ENCODE data around the gene SPAG6.

Gene SPAG6

DNA sequence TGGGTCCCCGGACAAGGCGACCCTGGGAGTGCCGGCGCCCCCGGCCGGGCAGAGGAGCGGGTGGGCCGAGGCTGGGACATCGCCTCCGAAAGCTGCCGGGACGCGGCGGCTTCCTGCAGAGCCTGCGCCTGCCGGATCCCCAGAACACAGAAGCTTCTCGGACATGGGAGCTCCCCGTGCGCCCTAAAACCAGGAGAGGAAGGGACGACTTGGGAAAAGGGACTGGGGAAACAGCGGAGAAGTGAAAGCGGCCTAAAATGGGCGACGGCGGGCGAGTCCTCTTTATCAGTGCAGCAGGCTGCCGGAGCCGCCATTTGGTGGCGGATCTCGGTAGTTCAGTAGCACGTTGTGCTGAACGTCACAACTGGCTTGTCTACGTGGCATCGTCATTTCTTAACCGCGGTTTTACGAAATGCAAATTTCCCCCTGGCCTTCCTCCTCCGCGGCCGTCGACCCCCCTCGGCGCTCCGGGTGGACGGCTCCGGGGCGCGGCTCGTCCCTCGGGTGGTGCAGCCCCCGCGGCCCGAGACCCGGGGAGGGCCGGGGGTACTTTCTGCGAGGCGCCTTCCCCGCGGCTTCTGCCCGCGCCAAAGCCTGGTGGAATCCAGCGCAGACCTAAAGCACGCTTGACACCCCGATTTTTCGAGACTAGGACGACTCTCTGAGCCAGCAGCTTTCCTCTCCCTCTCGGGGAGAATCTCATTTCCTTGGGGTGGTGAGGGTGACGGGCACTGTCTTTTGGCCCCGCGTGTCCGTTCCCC is 9.9 kb upstream of the SPAG6 start:
- peak; percentile 69 for DNase-seq (ENCODE audit: extremely low read depth, insufficient read length)
- TF ChIP-seq, protein P1, sequence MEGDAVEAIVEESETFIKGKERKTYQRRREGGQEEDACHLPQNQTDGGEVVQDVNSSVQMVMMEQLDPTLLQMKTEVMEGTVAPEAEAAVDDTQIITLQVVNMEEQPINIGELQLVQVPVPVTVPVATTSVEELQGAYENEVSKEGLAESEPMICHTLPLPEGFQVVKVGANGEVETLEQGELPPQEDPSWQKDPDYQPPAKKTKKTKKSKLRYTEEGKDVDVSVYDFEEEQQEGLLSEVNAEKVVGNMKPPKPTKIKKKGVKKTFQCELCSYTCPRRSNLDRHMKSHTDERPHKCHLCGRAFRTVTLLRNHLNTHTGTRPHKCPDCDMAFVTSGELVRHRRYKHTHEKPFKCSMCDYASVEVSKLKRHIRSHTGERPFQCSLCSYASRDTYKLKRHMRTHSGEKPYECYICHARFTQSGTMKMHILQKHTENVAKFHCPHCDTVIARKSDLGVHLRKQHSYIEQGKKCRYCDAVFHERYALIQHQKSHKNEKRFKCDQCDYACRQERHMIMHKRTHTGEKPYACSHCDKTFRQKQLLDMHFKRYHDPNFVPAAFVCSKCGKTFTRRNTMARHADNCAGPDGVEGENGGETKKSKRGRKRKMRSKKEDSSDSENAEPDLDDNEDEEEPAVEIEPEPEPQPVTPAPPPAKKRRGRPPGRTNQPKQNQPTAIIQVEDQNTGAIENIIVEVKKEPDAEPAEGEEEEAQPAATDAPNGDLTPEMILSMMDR (IDR thresholded peaks at IDR 0.05; ENCODE audit: insufficient read depth, low read length, poor library complexity, severe bottlenecking) = no peak
- Histone ChIP-seq H3K4me3 (replicated peaks; ENCODE audit: low read depth, low read length) (peak overlapping the region; percentile 61), H3K27me3 (replicated peaks; ENCODE audit: control insufficient read depth, insufficient read depth, low read length) (peaks cover 2% of the 10 kb centered on the region), H3K36me3 (ENCODE audit: control insufficient read depth, insufficient read depth, low read length) (no peaks in the 10 kb centered on the region)

DNA sequence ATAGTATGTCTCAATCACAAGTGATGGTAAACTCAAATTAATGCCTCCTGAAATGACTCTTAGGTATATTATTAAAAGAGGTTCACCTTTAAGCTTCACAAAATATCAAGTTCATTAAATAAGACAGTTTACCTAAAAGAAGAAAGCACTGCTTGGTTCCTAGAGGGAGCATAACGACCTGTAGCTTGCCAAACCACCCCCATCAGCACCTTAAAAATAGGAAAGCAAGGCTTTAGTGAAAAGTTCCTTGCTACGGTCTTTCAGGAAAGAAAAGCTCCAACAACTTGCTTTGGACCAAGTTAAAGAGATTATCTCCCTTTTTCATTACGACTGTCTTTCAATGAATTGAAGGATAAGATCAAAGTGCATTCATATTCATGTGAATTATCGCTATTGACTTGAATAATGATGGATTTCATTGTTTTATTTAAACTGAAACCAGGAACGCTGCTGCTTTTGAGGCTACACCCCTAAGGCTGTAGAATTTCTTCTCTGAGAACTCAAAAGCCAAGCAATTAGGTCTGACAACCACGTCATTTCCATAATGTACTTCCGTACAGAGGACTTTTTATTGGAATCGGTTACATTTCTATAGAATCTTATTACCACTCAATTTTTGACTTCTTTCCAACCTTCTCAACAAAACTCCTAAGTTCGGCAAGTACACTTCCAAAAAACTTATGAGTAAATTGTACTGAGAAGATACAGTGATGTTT is 7.0 kb upstream of the SPAG6 start:
- no peaks in the 10 kb centered on the region for H3K36me3 ChIP-seq (ENCODE audit: control insufficient read depth, insufficient read depth, low read length)
- no peak overlapping the region for H3K4me3 ChIP-seq (replicated peaks; ENCODE audit: low read depth, low read length)
- H3K27me3 ChIP-seq (replicated peaks; ENCODE audit: control insufficient read depth, insufficient read depth, low read length) = peaks cover 2% of the 10 kb centered on the region
- no peak for DNase-seq (ENCODE audit: extremely low read depth, insufficient read length)
- TF ChIP-seq, protein P1 (IDR thresholded peaks at IDR 0.05; ENCODE audit: insufficient read depth, low read length, poor library complexity, severe bottlenecking) = no peak

- TF ChIP-seq, protein P1 (IDR thresholded peaks at IDR 0.05; ENCODE audit: insufficient read depth, low read length, poor library complexity, severe bottlenecking) = no peak
- Histone ChIP-seq H3K27me3 (replicated peaks; ENCODE audit: control insufficient read depth, insufficient read depth, low read length) (peaks cover 2% of the 10 kb centered on the region), H3K4me3 (replicated peaks; ENCODE audit: low read depth, low read length) (no peak overlapping the region), H3K36me3 (ENCODE audit: control insufficient read depth, insufficient read depth, low read length) (no peaks in the 10 kb centered on the region)
- DNase-seq (ENCODE audit: extremely low read depth, insufficient read length) = no peak
Measured at GRCh38 chr10:22338931-22339330, 6.4 kb upstream of the SPAG6 start.

- Histone ChIP-seq H3K4me3 (replicated peaks; ENCODE audit: low read depth, low read length) (peak overlapping the region; percentile 74), H3K27me3 (replicated peaks; ENCODE audit: control insufficient read depth, insufficient read depth, low read length) (peaks cover 2% of the 10 kb centered on the region), H3K36me3 (ENCODE audit: control insufficient read depth, insufficient read depth, low read length) (no peaks in the 10 kb centered on the region)
- TF ChIP-seq, protein P1 (IDR thresholded peaks at IDR 0.05; ENCODE audit: insufficient read depth, low read length, poor library complexity, severe bottlenecking) = no peak
- DNase-seq (ENCODE audit: extremely low read depth, insufficient read length) = no peak
Measured at GRCh38 chr10:22339761-22340328, 5.5 kb upstream of the SPAG6 start.

DNA sequence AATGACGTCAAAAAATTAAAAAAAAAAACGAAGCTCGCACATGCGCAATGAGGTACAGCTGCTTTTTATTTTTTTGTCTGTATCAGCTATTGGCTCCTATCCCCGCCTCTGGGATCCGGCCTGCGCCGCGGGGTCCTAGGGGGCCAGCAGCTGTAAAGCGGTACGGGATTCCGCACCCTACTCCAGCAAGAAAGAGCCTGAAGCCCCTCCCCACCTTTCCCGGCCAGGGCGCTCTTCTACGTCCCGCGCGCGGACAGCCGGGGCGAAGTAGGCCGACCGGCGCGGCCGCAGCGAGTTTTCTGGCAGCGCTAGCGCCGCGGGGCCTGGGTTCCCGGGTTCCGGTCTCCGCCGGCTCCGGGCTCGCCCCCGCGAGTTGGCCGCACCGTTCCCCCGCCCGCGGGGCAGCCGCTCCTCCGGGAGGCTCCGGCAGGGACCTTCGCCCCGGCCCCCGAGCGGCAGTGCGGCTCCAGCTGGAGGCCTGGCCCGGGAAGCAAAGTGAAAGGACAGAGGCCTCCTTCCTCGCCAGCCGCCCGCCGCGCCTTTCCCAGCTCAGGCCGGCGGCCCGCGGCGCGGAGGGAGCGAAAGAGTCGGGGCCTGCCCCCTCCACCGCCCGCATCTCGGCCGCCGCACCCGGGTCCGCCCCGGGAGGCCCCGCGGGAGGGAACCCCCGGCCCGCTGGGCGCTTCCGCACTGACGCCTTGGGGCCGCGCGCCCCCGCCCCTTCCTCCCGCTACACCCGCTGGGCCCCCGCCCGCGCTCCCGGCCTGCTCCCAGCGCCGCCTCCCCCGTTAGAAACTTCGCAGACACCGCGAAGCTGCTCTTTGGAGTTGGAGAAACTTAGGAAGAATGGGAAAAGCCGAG is 4.7 kb upstream of the SPAG6 start:
- Histone ChIP-seq H3K4me3 (replicated peaks; ENCODE audit: low read depth, low read length) (peak overlapping the region; percentile 74), H3K27me3 (replicated peaks; ENCODE audit: control insufficient read depth, insufficient read depth, low read length) (peaks cover 2% of the 10 kb centered on the region), H3K36me3 (ENCODE audit: control insufficient read depth, insufficient read depth, low read length) (no peaks in the 10 kb centered on the region)
- TF ChIP-seq, protein P1 (IDR thresholded peaks at IDR 0.05; ENCODE audit: insufficient read depth, low read length, poor library complexity, severe bottlenecking) = no peak
- peak; percentile 82 for DNase-seq (ENCODE audit: extremely low read depth, insufficient read length)

Measured in GM06990 (cell line).